Measurements from ENCODE around the gene GPR153. TPM values are rescaled to one million over a fixed set of nuclear protein-coding genes. Genes with fewer than 3 reads are reported as not detected.

The GPR153 gene
- 3.0 and 3.4 TPM in 2 replicates for total RNA-seq

GRCh38 chr1:6260961-6261614 lies at the start of gene GPR153:
TSS of gene GPR153 (minus strand) at chr1:6261098. CDS start at chr1:6254905, 6,193 bp downstream.

DNA sequence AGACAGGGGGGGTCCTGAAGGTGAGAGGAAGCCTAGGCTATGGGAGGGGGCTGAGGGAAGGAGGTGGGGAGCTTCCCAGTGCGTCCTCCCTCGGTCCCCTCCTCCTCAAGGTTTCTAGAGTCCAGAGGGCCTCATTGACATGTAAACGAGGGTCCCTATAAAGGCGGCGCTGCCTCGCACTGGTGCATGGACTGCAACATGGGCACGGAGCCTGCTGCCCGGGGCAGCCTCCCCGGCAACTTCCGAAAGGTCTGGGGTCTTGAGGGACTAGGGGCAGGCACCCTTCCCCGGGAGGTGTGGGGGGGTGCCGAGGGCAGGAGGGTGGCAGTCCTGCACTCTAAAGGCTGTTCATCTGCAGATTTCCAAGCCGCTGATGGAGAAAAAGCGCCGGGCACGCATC lies 16.9 kb downstream of the GPR153 start, which contains the start of gene HES3:
Gene HES3 (plus strand): TSS at position 187 of the 400 bp plus-strand sequence. CDS start 187 bp downstream, at position 374.

DNA sequence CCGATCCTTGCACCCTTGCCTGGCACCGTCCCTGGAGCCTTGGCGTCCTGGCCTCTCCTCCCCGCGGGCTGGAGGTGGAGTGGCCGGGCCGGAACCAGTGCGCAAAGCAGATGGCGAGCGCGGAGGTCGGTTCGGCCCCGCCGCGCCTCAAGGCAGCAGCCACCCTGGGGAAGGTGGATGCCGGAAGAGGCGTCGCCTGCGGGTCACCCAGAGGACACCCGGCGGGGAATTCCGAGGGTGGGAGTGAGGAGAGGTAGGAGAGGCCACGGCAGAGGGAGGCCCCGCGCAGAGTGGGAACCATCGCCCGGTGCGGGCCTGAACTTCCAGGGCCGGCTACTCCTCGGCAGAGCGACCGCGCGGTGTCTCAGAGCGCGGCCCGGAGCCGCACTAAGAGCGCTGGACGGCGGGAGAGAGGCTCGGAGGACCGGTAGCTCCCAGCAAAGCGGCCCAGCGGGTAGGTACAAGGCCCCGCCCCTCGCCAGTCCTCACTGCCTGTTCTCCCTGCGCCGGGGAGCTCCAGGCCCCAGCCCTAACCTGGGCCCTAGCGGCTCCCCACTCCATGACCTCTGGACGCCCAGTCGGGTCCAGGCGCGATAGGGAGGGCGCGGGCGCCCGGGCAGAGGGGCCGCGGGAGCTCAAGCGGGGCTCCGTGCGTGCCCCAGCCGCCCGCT lies 54.9 kb downstream of the GPR153 start, which contains the start of gene RNF207:
Gene RNF207 (plus strand): TSS at position 271 of the 671 bp plus-strand sequence. CDS start 417 bp downstream, outside the sequence.

GRCh38 chr1:6199298-6200187 lies 61.4 kb downstream of the GPR153 start, which contains the start of gene RPL22:
TSS of gene RPL22 (minus strand) at chr1:6199595. CDS start at chr1:6199573, 22 bp downstream.

Other genes starting within 250 kb of the GPR153 start
- gene KCNAB2, start 215.2 kb downstream of the GPR153 start, total RNA-seq, result 2.0 and 2.7 TPM in 2 replicates
- gene CHD5, start 80.8 kb downstream of the GPR153 start, total RNA-seq, result 0.50 TPM in 1 of 2 replicates, not detected in the other
- 72.4 and 90.3 TPM in 2 replicates for gene RPL22, start 61.5 kb downstream of the GPR153 start, total RNA-seq
- gene RNF207, start 55.0 kb downstream of the GPR153 start, total RNA-seq, result 7.2 and 13.1 TPM in 2 replicates
- gene ICMT, start 25.1 kb downstream of the GPR153 start, total RNA-seq, result 80.0 and 83.1 TPM in 2 replicates
- gene HES3, start 16.9 kb downstream of the GPR153 start, total RNA-seq, result not detected in 2 replicates
- 82.7 and 105 TPM in 2 replicates for gene ACOT7, start 132.7 kb upstream of the GPR153 start, total RNA-seq
- gene HES2, start 158.8 kb upstream of the GPR153 start, total RNA-seq, result under 0.01 and 0.15 TPM in 2 replicates
- gene ESPN, start 163.7 kb upstream of the GPR153 start, total RNA-seq, result under 0.01 TPM in 1 of 2 replicates, not detected in the other
- 4.4 and 5.2 TPM in 2 replicates for gene TNFRSF25, start 205.1 kb upstream of the GPR153 start, total RNA-seq
- gene PLEKHG5, start 230.6 kb upstream of the GPR153 start, total RNA-seq, result 8.3 and 10.6 TPM in 2 replicates